ENCODE results near the gene SCNN1A. TPM values are rescaled to one million over a fixed set of nuclear protein-coding genes. Genes with fewer than 3 reads are reported as not detected.

The SCNN1A gene
- total RNA-seq, 1 experiment from 2014 or later, result 111 TPM

- Histone ChIP-seq H3K4ac (ENCODE audit: low read depth, low read length) (no peak overlapping the region), H3K27me3 (ENCODE audit: insufficient read depth, low read length) (no peaks in the 10 kb centered on the region), H3K79me2 (ENCODE audit: insufficient read depth, low read length) (no peaks in the 10 kb centered on the region), H2BK15ac (ENCODE audit: low read depth, low read length) (no peak overlapping the region), H2BK120ac (ENCODE audit: low read depth, low read length, poor library complexity, severe bottlenecking) (no peak overlapping the region), H3T11ph (ENCODE audit: low read length) (no peak overlapping the region), H2BK5ac (ENCODE audit: insufficient read length, low read length) (no peak overlapping the region), H3K23ac (ENCODE audit: insufficient read length, low read depth, low read length) (no peak overlapping the region), H3K9me3 (ENCODE audit: control insufficient read depth, low read depth, low read length) (no peaks in the 10 kb centered on the region), H4K91ac (ENCODE audit: insufficient read length, low read depth, low read length) (no peak overlapping the region), H3K79me1 (ENCODE audit: insufficient read depth, low read depth, low read length, poor library complexity, severe bottlenecking) (no peaks in the 10 kb centered on the region), H4K8ac (replicated peaks; ENCODE audit: insufficient read length, low read depth, low read length) (no peak overlapping the region), H3K18ac (ENCODE audit: insufficient read length, low read depth, low read length) (no peak overlapping the region), H3K23me2 (ENCODE audit: insufficient read length, low read depth, low read length, poor library complexity, severe bottlenecking) (no peaks in the 10 kb centered on the region), H4K5ac (ENCODE audit: insufficient read length, low read depth, low read length) (no peak overlapping the region), H3K56ac (ENCODE audit: insufficient read length, low read depth, low read length) (no peak overlapping the region), H3K14ac (ENCODE audit: insufficient read depth, low read length) (no peak overlapping the region; the same call in 1 of the 2 replicates), H3K9ac (ENCODE audit: extremely low read depth, insufficient read length, low read length) (no peak overlapping the region), H2AFZ (ENCODE audit: low read length) (no peak overlapping the region), H2BK12ac (ENCODE audit: insufficient read length, low read depth, low read length) (no peak overlapping the region), H4K20me1 (ENCODE audit: control insufficient read depth, insufficient read depth, insufficient read length) (no peaks in the 10 kb centered on the region), H3K27ac (ENCODE audit: insufficient read length, low read depth, low read length) (no peak overlapping the region), H2BK20ac (ENCODE audit: low read depth, low read length, poor library complexity, severe bottlenecking) (no peak overlapping the region), H2AK5ac (ENCODE audit: insufficient read length, low read length) (no peak overlapping the region), H3K4me2 (ENCODE audit: insufficient read depth, insufficient read length, low read length) (no peak overlapping the region), H3K4me1 (ENCODE audit: insufficient read depth, low read length) (peaks cover 9% of the 10 kb centered on the region; the same call in 1 of the 2 replicates)
- peaks cover 29 to 59% (median 44%) of the 10 kb centered on the region in 3 experiments; a peak in 6 of 7 replicates for H3K36me3 Mint-ChIP-seq (ENCODE audit: insufficient read depth in 1 of 3, low read depth in 3 of 3)
- H3K27me3 Mint-ChIP-seq (ENCODE audit: low read depth), result no peaks in the 10 kb centered on the region
- H3K4me3 Mint-ChIP-seq, result peak overlapping the region in 1 of 2 experiments; percentile 4; a peak in 1 of 5 replicates
- WGBS (ENCODE audit: extremely low coverage, insufficient read length, low lambda C conversion rate), result no CpG with 5 or more reads among the region's 10 CpGs
- peaks cover 36 to 51% of the 10 kb centered on the region in 2 experiments for H3K4me1 Mint-ChIP-seq
- DNase-seq, result no peak
- no peak for TF ChIP-seq CTCF (conservative IDR thresholded peaks at IDR 0.05)
- H3K27ac Mint-ChIP-seq, result peak overlapping the region in 2 of 3 experiments; percentile 53 to 70; a peak in 5 of 7 replicates
- no peaks in the 10 kb centered on the region for H3K9me3 Mint-ChIP-seq
Measured at GRCh38 chr12:6328045-6328779, 47.2 kb downstream of the SCNN1A start.

Measured in H9 (cell line).